Thoracic aorta (tissue), 2 donors: Measurements from ENCODE around the gene PLA2G2A. TPM values are rescaled to one million over a fixed set of nuclear protein-coding genes. Genes with fewer than 3 reads are reported as not detected.

Source experiments
- ATAC-seq: fragments of 150-250 bp; one replicate; pipeline ENCODE4 v1.8.0; 2017; ENCODE audit warnings: low read depth; ENCODE audit not compliant: insufficient number of reproducible peaks, low FRiP score
- DNase-seq: peaks from one replicate; pipeline ENCODE4 v3.0.0-alpha.2; 2020; ENCODE audit warnings: low spot score
- H3K27ac ChIP-seq, 2 donors: fragments of 200-600 bp; sonication (generic); 1 replicate in 1 of 2; 2 replicates in 1 of 2; pipeline ENCODE4 v1.5.1; 2016; ENCODE audit warnings: mild to moderate bottlenecking in 2 of 2, moderate library complexity in 2 of 2
- H3K27me3 ChIP-seq: fragments of 200-600 bp; sonication (generic); replicated peaks from 2 replicates; pipeline ENCODE4 v1.6.0; 2016; ENCODE audit warnings: mild to moderate bottlenecking; ENCODE audit not compliant: insufficient read depth
- H3K36me3 ChIP-seq: fragments of 200-600 bp; sonication (generic); one replicate; pipeline ENCODE4 v1.5.1; 2016
- H3K4me1 ChIP-seq, 2 donors: fragments of 200-600 bp; sonication (generic); 1 replicate in 1 of 2; 2 replicates in 1 of 2; pipeline versions ENCODE4 v1.5.1 to v1.6.0; 2016; ENCODE audit warnings: low read depth in 2 of 2, mild to moderate bottlenecking in 1 of 2; ENCODE audit not compliant: control insufficient read depth in 1 of 2
- H3K4me3 ChIP-seq: fragments of 200-600 bp; sonication (generic); 2 replicates; pipeline ENCODE4 v1.5.1; 2016; ENCODE audit warnings: mild to moderate bottlenecking
- H3K9me3 ChIP-seq: fragments of 200-600 bp; sonication (generic); 2 replicates; pipeline ENCODE4 v1.5.1; 2016
- CTCF ChIP-seq: fragments of 200-600 bp; sonication (generic); IDR thresholded peaks from one replicate; pipeline ENCODE4 v1.5.1; 2019; ENCODE audit warnings: antibody characterized with exemption
- total RNA-seq, 2 donors: library from RNA; depleted of rRNA; stranded (reverse); fragments of >200 nt; gene quantifications; one replicate each; pipeline versions ENCODE4 v1.1.0 to v1.2.3, GENCODE V29; 2016

Gene PLA2G2A
- total RNA-seq, 2 donors from 2014 or later = 65.1 to 200 TPM

GRCh38 chr1:19973616-19974015 lies 5.8 kb downstream of the PLA2G2A start:
- DNase-seq = no peak
- Histone ChIP-seq H3K9me3 (no peaks in the 10 kb centered on the region), H3K4me1 (no peaks in the 10 kb centered on the region), H3K4me3 (no peak overlapping the region), H3K36me3 (no peaks in the 10 kb centered on the region), H3K27ac (no peak overlapping the region), H3K27me3 (no peaks in the 10 kb centered on the region)
- no peak for TF ChIP-seq CTCF
- ATAC-seq = no peak

- H3K9me3 ChIP-seq = no peaks in the 10 kb centered on the region
- no peak for DNase-seq
- no peak for ATAC-seq
- no peak overlapping the region for H3K4me3 ChIP-seq
- H3K27ac ChIP-seq = no peak overlapping the region
- no peaks in the 10 kb centered on the region for H3K4me1 ChIP-seq
- TF ChIP-seq CTCF = no peak
- H3K27me3 ChIP-seq = no peaks in the 10 kb centered on the region
- H3K36me3 ChIP-seq = no peaks in the 10 kb centered on the region
These were observed 7.8 kb downstream of the PLA2G2A start for GRCh38 chr1:19971664-19972063.

GRCh38 chr1:19969898-19970660 lies 9.3 kb downstream of the PLA2G2A start:
- no peaks in the 10 kb centered on the region for H3K36me3 ChIP-seq
- no peak for TF ChIP-seq CTCF
- ATAC-seq (no peak), DNase-seq (no peak)
- H3K27ac ChIP-seq = no peak overlapping the region
- H3K4me3 ChIP-seq = no peak overlapping the region
- H3K4me1 ChIP-seq = no peaks in the 10 kb centered on the region
- no peaks in the 10 kb centered on the region for H3K9me3 ChIP-seq
- H3K27me3 ChIP-seq = no peaks in the 10 kb centered on the region

- Histone ChIP-seq H3K4me3 (no peak overlapping the region), H3K9me3 (no peaks in the 10 kb centered on the region), H3K4me1 (no peaks in the 10 kb centered on the region), H3K27ac (no peak overlapping the region), H3K36me3 (no peaks in the 10 kb centered on the region), H3K27me3 (no peaks in the 10 kb centered on the region)
- DNase-seq = no peak
- no peak for TF ChIP-seq CTCF
- ATAC-seq = no peak
These were observed 11.6 kb downstream of the PLA2G2A start for GRCh38 chr1:19967808-19968207.

- H3K4me3 ChIP-seq = no peak overlapping the region
- H3K27ac ChIP-seq = no peak overlapping the region
- H3K27me3 ChIP-seq = no peaks in the 10 kb centered on the region
- no peak for TF ChIP-seq CTCF
- no peaks in the 10 kb centered on the region for H3K9me3 ChIP-seq
- no peaks in the 10 kb centered on the region for H3K36me3 ChIP-seq
- DNase-seq = no peak
- H3K4me1 ChIP-seq = no peaks in the 10 kb centered on the region
- no peak for ATAC-seq
These were observed 14.9 kb downstream of the PLA2G2A start for GRCh38 chr1:19964542-19964941.
